GM23248 (cell line): ENCODE data around the gene MYO10.

ENCODE experiments used
- EZH2 ChIP-seq: fragments of 200-600 bp; sonication (generic); IDR thresholded peaks from 2 replicates; pipeline ENCODE4 v1.6.1; 2018; ENCODE audit warnings: antibody characterized with exemption, mild to moderate bottlenecking; ENCODE audit not compliant: insufficient read depth, poor library complexity, severe bottlenecking
- EZH2phosphoT487 ChIP-seq: fragments of 200-600 bp; sonication (generic); IDR thresholded peaks from 2 replicates; pipeline ENCODE4 v1.6.1; 2018; ENCODE audit warnings: antibody characterized with exemption, moderate library complexity, mild to moderate bottlenecking, low read depth; ENCODE audit not compliant: insufficient read depth

GRCh38 chr5:16970826-16971225 is 34.7 kb upstream of the MYO10 start:
- TF ChIP-seq EZH2, result no peak
- TF ChIP-seq EZH2phosphoT487, result no peak
